HG02798 (cell line): ENCODE data around the gene KARS1.
"Not testable (repeated sequence)": the region's sequence is repeated elsewhere in the genome, so short reads cannot be mapped to it uniquely, and the experiment has no call there.

ENCODE experiments used
- ATAC-seq: cut with Tn5 transposase; IDR thresholded peaks from one replicate; pipeline ENCODE4 v1.9.1; 2021; ENCODE audit warnings: mild to moderate bottlenecking; ENCODE audit not compliant: unreplicated experiment, poor library complexity

Gene KARS1

GRCh38 chr16:75627851-75628250 lies 19.6 kb downstream of the KARS1 start:
- no peak for ATAC-seq

- no peak for ATAC-seq
These were observed 20.7 kb downstream of the KARS1 start for GRCh38 chr16:75626806-75627205.

GRCh38 chr16:75624921-75625334 lies 22.5 kb downstream of the KARS1 start:
- no peak for ATAC-seq

GRCh38 chr16:75622761-75623605 lies 24.5 kb downstream of the KARS1 start, which contains the start of gene ADAT1:
Gene ADAT1, minus strand, starts transcription at chr16:75623281. Its CDS starts 2,482 bp downstream, at chr16:75620799.
- ATAC-seq, result peak; percentile 91

- peak; percentile 21 for ATAC-seq
These were observed 26.3 kb downstream of the KARS1 start for GRCh38 chr16:75621170-75621477.

GRCh38 chr16:75620326-75621169 lies 26.9 kb downstream of the KARS1 start:
- peak; percentile 29 for ATAC-seq

- ATAC-seq, result no peak
These were observed 28.7 kb downstream of the KARS1 start for GRCh38 chr16:75618780-75619179.

- no peak for ATAC-seq
These were observed 30.3 kb downstream of the KARS1 start for GRCh38 chr16:75617121-75617520.

- ATAC-seq, result no peak
These were observed 30.9 kb downstream of the KARS1 start for GRCh38 chr16:75616521-75617010.

- ATAC-seq, result no peak
These were observed 31.8 kb downstream of the KARS1 start for GRCh38 chr16:75615619-75616018.

- ATAC-seq, result no peak
These were observed 33.2 kb downstream of the KARS1 start for GRCh38 chr16:75614066-75614897.

GRCh38 chr16:75606507-75606906 lies 41.0 kb downstream of the KARS1 start:
- ATAC-seq, result no peak

GRCh38 chr16:75603241-75603640 lies 44.2 kb downstream of the KARS1 start:
- no peak for ATAC-seq

- ATAC-seq, result no peak
These were observed 47.8 kb downstream of the KARS1 start for GRCh38 chr16:75599452-75600277.

GRCh38 chr16:75593825-75594820 lies 53.3 kb downstream of the KARS1 start:
- no peak for ATAC-seq

- ATAC-seq, result no peak
These were observed 54.2 kb downstream of the KARS1 start for GRCh38 chr16:75593308-75593707.

GRCh38 chr16:75591927-75592326 lies 55.5 kb downstream of the KARS1 start:
- ATAC-seq, result not testable (repeated sequence)
